Measurements from ENCODE around the gene DCAF8. TPM values are rescaled to one million over a fixed set of nuclear protein-coding genes. Genes with fewer than 3 reads are reported as not detected.
A peak's percentile ranks its signal among the peaks of the same experiment; 100 is the strongest.

Gene DCAF8
- total and polyA plus RNA-seq, 2 donors (not counting 1 experiment from before 2014, with no cell fraction given), result 194 to 266 TPM

DNA sequence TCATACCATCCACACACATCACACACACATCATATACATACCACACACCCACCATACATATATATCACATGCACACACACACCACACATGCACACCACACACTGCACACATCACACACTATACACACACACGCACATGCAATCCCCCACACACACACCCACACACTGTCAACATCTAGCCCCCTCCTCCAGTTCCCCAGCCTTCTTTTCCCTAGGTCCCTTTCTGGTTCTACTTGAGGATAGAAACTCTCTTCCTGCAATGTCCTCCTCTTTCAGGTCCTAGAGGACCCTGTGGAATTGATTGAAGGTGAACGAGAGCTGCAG lies 67.7 kb downstream of the DCAF8 start:
- H3K4me3 ChIP-seq (ENCODE audit: control extremely low read depth in 1 of 5, extremely low read depth in 1 of 5, insufficient read depth in 1 of 5, low read depth in 2 of 5, low read length in 4 of 5), result no peak overlapping the region
- ChIA-PET CTCF (interaction anchor here (0.9 to 3.7 kb wide), 7 partner anchors 9 to 181 kb away, joined by 3 to 39 read pairs (median 9); no protein-coding TSS in a partner anchor), POLR2A (no interaction called here)
- peaks cover 3% of the 10 kb centered on the region for H3K4me1 Mint-ChIP-seq
- ATAC-seq (ENCODE audit: low read depth) (no peak), DNase-seq (no peak)
- H4K20me1 ChIP-seq (ENCODE audit: control insufficient read depth, insufficient read depth, low read length, poor library complexity, severe bottlenecking), result no peaks in the 10 kb centered on the region
- H3K4me2 ChIP-seq (replicated peaks; ENCODE audit: low read depth, low read length, poor library complexity, severe bottlenecking), result no peak overlapping the region
- no peak overlapping the region for H3K27ac Mint-ChIP-seq
- H3K36me3 ChIP-seq (replicated peaks in 1 of 2; ENCODE audit: control extremely low read depth in 1 of 2, control insufficient read depth in 1 of 2, extremely low read depth in 1 of 2, insufficient read depth in 2 of 2, low read length in 1 of 2), result no peaks in the 10 kb centered on the region
- intact Hi-C loops (cut with micrococcal nuclease), result no loop called here
- no peaks in the 10 kb centered on the region for H3K79me2 ChIP-seq (ENCODE audit: control insufficient read depth, insufficient read depth, low read length)
- H3K27ac ChIP-seq (ENCODE audit: low read length in 2 of 2), result no peak overlapping the region
- H3K9me3 ChIP-seq (ENCODE audit: control extremely low read depth in 1 of 3, control insufficient read depth in 2 of 3, insufficient read depth in 1 of 3, low read length in 2 of 3), result no peaks in the 10 kb centered on the region
- TF ChIP-seq EZH2 (IDR thresholded peaks at IDR 0.05; ENCODE audit: borderline replicate concordance, insufficient read depth, low read depth, low read length, poor library complexity, severe bottlenecking), result no peak
- TF ChIP-seq, protein P1, sequence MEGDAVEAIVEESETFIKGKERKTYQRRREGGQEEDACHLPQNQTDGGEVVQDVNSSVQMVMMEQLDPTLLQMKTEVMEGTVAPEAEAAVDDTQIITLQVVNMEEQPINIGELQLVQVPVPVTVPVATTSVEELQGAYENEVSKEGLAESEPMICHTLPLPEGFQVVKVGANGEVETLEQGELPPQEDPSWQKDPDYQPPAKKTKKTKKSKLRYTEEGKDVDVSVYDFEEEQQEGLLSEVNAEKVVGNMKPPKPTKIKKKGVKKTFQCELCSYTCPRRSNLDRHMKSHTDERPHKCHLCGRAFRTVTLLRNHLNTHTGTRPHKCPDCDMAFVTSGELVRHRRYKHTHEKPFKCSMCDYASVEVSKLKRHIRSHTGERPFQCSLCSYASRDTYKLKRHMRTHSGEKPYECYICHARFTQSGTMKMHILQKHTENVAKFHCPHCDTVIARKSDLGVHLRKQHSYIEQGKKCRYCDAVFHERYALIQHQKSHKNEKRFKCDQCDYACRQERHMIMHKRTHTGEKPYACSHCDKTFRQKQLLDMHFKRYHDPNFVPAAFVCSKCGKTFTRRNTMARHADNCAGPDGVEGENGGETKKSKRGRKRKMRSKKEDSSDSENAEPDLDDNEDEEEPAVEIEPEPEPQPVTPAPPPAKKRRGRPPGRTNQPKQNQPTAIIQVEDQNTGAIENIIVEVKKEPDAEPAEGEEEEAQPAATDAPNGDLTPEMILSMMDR (IDR thresholded peaks at IDR 0.05), result no peak
- no peaks in the 10 kb centered on the region for H3K27me3 ChIP-seq (replicated peaks in 1 of 4; ENCODE audit: control extremely low read depth in 1 of 4, control insufficient read depth in 3 of 4, insufficient read depth in 4 of 4, low read length in 3 of 4)
- H3K4me3 Mint-ChIP-seq, result no peak overlapping the region
- H2AFZ ChIP-seq (ENCODE audit: insufficient read depth, low read depth, low read length, poor library complexity, severe bottlenecking), result peak overlapping the region; percentile 32
- WGBS (ENCODE audit: insufficient coverage), result 100% methylated on average over 1 of the region's 2 CpGs
- peaks cover 9 to 22% of the 10 kb centered on the region in 2 donors for H3K4me1 ChIP-seq (ENCODE audit: control insufficient read depth in 2 of 2, insufficient read depth in 2 of 2, low read length in 2 of 2)
- no peak overlapping the region for H3K9ac ChIP-seq (ENCODE audit: low read length)
- H3K9me3 Mint-ChIP-seq (ENCODE audit: insufficient read depth), result no peaks in the 10 kb centered on the region
- H3K27me3 Mint-ChIP-seq, result no peaks in the 10 kb centered on the region

DNA sequence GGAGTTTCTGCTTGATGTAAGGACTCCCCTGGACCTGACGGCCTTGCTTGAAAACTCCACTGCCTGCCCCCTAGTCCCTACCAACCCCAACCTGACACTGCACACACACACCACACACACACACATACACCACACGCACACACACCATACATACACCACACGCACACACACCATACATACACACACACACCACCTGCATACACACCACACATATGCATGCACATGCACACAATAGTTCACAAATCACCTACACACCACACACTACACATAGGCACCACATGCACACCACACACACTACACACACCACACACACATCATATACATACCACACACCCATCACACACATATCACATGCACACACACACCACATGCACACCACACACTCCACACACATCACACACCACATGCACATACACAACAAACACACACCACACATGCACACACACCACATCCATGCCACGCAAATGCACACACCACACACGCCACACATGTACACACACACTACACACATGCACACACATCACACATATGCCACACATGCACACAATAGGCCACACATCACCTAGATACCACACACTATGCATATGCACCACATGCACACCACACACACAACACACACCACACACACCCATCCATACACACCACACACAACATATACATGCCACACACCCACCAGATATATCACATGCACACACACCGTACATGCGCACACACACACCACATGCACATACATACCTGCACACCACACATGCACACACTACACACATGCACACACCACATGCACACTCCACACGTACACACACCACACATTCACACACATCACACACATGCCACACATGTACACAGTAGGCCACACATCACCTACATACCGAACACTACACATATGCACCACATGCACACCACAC lies 68.3 kb downstream of the DCAF8 start:
- H3K9me3 ChIP-seq (ENCODE audit: control extremely low read depth in 1 of 3, control insufficient read depth in 2 of 3, insufficient read depth in 1 of 3, low read length in 2 of 3), result no peaks in the 10 kb centered on the region
- Mint-ChIP-seq H3K27me3 (peaks cover 3% of the 10 kb centered on the region), H3K4me1 (peaks cover 3% of the 10 kb centered on the region), H3K27ac (no peak overlapping the region), H3K4me3 (no peak overlapping the region), H3K9me3 (ENCODE audit: insufficient read depth) (no peaks in the 10 kb centered on the region)
- H3K9ac ChIP-seq (ENCODE audit: low read length), result no peak overlapping the region
- H3K4me1 ChIP-seq (ENCODE audit: control insufficient read depth in 2 of 2, insufficient read depth in 2 of 2, low read length in 2 of 2), result peaks cover 9 to 22% of the 10 kb centered on the region in 2 donors
- H3K4me3 ChIP-seq (ENCODE audit: control extremely low read depth in 1 of 5, extremely low read depth in 1 of 5, insufficient read depth in 1 of 5, low read depth in 2 of 5, low read length in 4 of 5), result no peak overlapping the region
- no peak for ATAC-seq (ENCODE audit: low read depth)
- H3K36me3 ChIP-seq (replicated peaks in 1 of 2; ENCODE audit: control extremely low read depth in 1 of 2, control insufficient read depth in 1 of 2, extremely low read depth in 1 of 2, insufficient read depth in 2 of 2, low read length in 1 of 2), result no peaks in the 10 kb centered on the region
- TF ChIP-seq EZH2 (IDR thresholded peaks at IDR 0.05; ENCODE audit: borderline replicate concordance, insufficient read depth, low read depth, low read length, poor library complexity, severe bottlenecking), result no peak
- TF ChIP-seq, protein P1 (IDR thresholded peaks at IDR 0.05), result no peak
- H4K20me1 ChIP-seq (ENCODE audit: control insufficient read depth, insufficient read depth, low read length, poor library complexity, severe bottlenecking), result no peaks in the 10 kb centered on the region
- H2AFZ ChIP-seq (ENCODE audit: insufficient read depth, low read depth, low read length, poor library complexity, severe bottlenecking), result no peak overlapping the region
- CTCF ChIA-PET, result interaction anchor here (0.6 to 7.6 kb wide), 42 partner anchors 11 to 190 kb away, joined by 3 to 160 read pairs (median 4); partner anchors contain the start of genes DCAF8, IGSF8, PEA15 and PEX19
- H3K27me3 ChIP-seq (replicated peaks in 1 of 4; ENCODE audit: control extremely low read depth in 1 of 4, control insufficient read depth in 3 of 4, insufficient read depth in 4 of 4, low read length in 3 of 4), result no peaks in the 10 kb centered on the region
- POLR2A ChIA-PET, result interaction anchor here (0.7 to 1.3 kb wide), 3 partner anchors 11 to 97 kb away, joined by 3 to 4 read pairs (median 3); partner anchors contain the start of gene PEA15
- H3K4me2 ChIP-seq (replicated peaks; ENCODE audit: low read depth, low read length, poor library complexity, severe bottlenecking), result no peak overlapping the region
- intact Hi-C loops (cut with micrococcal nuclease), result loop anchor here (1.0 kb wide), 6 partner anchors 10 to 182 kb away; no protein-coding TSS in a partner anchor
- H3K27ac ChIP-seq (ENCODE audit: low read length in 2 of 2), result no peak overlapping the region
- no peak for DNase-seq
- 94% methylated on average over 9 of the region's 9 CpGs for WGBS (ENCODE audit: insufficient coverage)
- H3K79me2 ChIP-seq (ENCODE audit: control insufficient read depth, insufficient read depth, low read length), result no peaks in the 10 kb centered on the region
